ENCODE data around the gene KIF12.

KIF12 gene

DNA sequence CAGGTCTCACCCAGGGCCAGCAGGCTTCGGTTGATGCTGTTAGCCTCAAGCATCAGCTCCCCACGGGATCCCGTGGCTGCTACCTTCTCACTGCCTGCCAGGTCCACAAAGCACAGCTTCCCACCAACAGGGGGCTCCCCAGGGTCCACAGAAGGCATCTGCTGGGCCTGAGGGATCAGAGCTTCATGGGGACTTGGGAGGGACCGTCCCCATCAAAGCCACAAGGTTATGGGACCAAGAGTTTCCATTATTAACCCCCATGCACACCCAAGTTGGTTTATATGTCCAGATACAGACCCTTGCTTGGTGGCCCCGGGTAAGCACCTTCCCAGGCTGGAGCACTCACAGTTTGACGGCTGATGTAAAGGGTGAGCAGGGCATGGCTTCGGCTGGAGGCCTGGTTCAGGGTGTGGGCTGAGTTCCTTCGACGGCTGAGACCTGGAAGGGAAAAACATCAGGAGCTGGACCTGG lies 3.0 kb downstream of the KIF12 start:
- DNase-seq (ENCODE audit: insufficient read length, low spot score) (no peak), FAIRE-seq (no peak)
- no peak for TF ChIP-seq POLR2AphosphoS5 (IDR thresholded peaks at IDR 0.05; ENCODE audit: low read depth, low read length)
- no peak for TF ChIP-seq PAX5 (IDR thresholded peaks at IDR 0.05; ENCODE audit: insufficient read depth, low read length, severe bottlenecking)
- no peak for TF ChIP-seq POU2F2 (IDR thresholded peaks at IDR 0.05; ENCODE audit: low read depth, low read length)
- no peak for TF ChIP-seq TAF1 (IDR thresholded peaks at IDR 0.05; ENCODE audit: low read depth, low read length)
- TF ChIP-seq SPI1 (IDR thresholded peaks at IDR 0.05; ENCODE audit: low read depth, low read length) = no peak
- TF ChIP-seq POLR2A (IDR thresholded peaks at IDR 0.05; ENCODE audit: low read depth, low read length) = no peak

DNA sequence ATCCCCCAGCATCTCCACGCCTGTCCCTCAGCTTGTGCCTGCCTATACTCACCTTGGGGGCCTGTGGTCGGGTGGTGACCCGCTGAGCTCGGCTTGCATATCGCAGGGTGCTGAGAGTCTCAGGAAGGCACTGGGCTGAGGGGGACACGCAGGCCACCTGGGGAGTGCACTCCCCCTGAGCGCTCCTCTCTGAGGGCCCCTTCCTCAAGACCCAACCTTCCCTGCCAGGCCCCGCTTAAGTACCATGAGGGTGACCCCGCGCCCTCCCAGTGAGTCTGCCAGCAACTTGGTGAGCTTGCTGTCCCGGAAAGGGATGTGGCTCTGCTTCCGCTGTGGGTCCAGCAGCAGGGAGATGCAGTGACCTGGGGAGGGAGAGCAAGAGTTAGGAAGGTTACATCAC lies 4.1 kb downstream of the KIF12 start:
- FAIRE-seq (no peak), DNase-seq (ENCODE audit: insufficient read length, low spot score) (no peak)
- no peak for TF ChIP-seq PAX5 (IDR thresholded peaks at IDR 0.05; ENCODE audit: insufficient read depth, low read length, severe bottlenecking)

GRCh38 chr9:114093761-114094505 lies 5.2 kb downstream of the KIF12 start:
- FAIRE-seq (no peak), DNase-seq (ENCODE audit: insufficient read length, low spot score) (no peak)
- TF ChIP-seq POU2F2 (IDR thresholded peaks at IDR 0.05; ENCODE audit: low read depth, low read length) = no peak
- TF ChIP-seq POLR2A (IDR thresholded peaks at IDR 0.05; ENCODE audit: low read depth, low read length) = no peak
- TF ChIP-seq TAF1 (IDR thresholded peaks at IDR 0.05; ENCODE audit: low read depth, low read length) = no peak
- TF ChIP-seq PAX5 (IDR thresholded peaks at IDR 0.05; ENCODE audit: insufficient read depth, low read length, severe bottlenecking) = no peak

- TF ChIP-seq POU2F2 (IDR thresholded peaks at IDR 0.05; ENCODE audit: low read depth, low read length) (no peak), TAF1 (IDR thresholded peaks at IDR 0.05; ENCODE audit: low read depth, low read length) (no peak), SPI1 (IDR thresholded peaks at IDR 0.05; ENCODE audit: low read depth, low read length) (no peak), POLR2AphosphoS5 (IDR thresholded peaks at IDR 0.05; ENCODE audit: low read depth, low read length) (no peak), PAX5 (IDR thresholded peaks at IDR 0.05; ENCODE audit: insufficient read depth, low read length, severe bottlenecking) (no peak), POLR2A (IDR thresholded peaks at IDR 0.05; ENCODE audit: low read depth, low read length) (no peak)
- no peak for FAIRE-seq
- DNase-seq (ENCODE audit: insufficient read length, low spot score) = no peak
Measured at GRCh38 chr9:114093031-114093471, 6.0 kb downstream of the KIF12 start.

DNA sequence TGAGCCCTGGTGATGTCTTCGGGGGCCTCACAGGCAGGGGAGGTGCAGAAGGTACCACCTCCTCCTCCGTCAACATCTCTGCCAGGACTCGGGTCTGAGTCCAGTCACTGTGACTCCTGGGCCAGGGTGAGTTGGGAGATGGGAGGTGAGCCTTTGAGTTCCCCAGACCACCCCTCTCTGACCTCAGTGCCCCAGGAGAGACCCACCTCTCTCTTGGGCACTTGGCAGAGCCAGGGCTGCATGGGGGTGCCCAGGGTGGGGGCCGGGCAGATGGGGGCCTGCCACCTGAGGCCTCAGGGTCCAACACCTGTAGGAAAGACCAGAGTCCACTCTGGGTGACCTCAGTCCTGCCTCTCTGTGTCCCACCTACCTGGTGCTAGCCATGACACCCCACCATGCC lies 6.8 kb downstream of the KIF12 start:
- TF ChIP-seq POU2F2 (IDR thresholded peaks at IDR 0.05; ENCODE audit: low read depth, low read length) (no peak), PAX5 (IDR thresholded peaks at IDR 0.05; ENCODE audit: insufficient read depth, low read length, severe bottlenecking) (no peak), POLR2A (IDR thresholded peaks at IDR 0.05; ENCODE audit: low read depth, low read length) (no peak), TAF1 (IDR thresholded peaks at IDR 0.05; ENCODE audit: low read depth, low read length) (no peak), POLR2AphosphoS5 (IDR thresholded peaks at IDR 0.05; ENCODE audit: low read depth, low read length) (no peak), SPI1 (IDR thresholded peaks at IDR 0.05; ENCODE audit: low read depth, low read length) (no peak)
- no peak for FAIRE-seq
- DNase-seq (ENCODE audit: insufficient read length, low spot score) = no peak

GRCh38 chr9:114091711-114092110 lies 7.4 kb downstream of the KIF12 start:
- TF ChIP-seq POU2F2 (IDR thresholded peaks at IDR 0.05; ENCODE audit: low read depth, low read length) = no peak
- TF ChIP-seq SPI1 (IDR thresholded peaks at IDR 0.05; ENCODE audit: low read depth, low read length) = no peak
- no peak for TF ChIP-seq POLR2AphosphoS5 (IDR thresholded peaks at IDR 0.05; ENCODE audit: low read depth, low read length)
- TF ChIP-seq POLR2A (IDR thresholded peaks at IDR 0.05; ENCODE audit: low read depth, low read length) = no peak
- no peak for TF ChIP-seq PAX5 (IDR thresholded peaks at IDR 0.05; ENCODE audit: insufficient read depth, low read length, severe bottlenecking)
- no peak for TF ChIP-seq TAF1 (IDR thresholded peaks at IDR 0.05; ENCODE audit: low read depth, low read length)
- FAIRE-seq = no peak
- no peak for DNase-seq (ENCODE audit: insufficient read length, low spot score)

DNA sequence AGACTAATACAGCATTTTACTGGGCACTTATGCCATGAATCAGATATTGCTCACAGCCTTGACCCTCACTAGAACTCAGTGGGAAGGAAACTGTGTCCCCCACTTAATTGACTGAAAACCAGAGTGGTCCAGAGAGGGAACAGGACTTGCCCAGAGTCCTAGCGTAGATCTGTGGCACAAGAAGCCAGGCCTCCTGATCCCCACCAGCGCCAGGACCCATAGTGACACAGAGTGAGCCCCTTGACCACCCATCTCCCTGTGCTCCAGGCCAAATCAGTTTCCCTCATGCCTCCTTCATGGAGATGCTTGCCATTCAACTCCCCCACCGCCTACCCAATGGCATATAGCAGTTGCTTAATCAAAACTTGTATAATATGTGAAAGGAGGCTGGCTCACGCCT lies 8.3 kb downstream of the KIF12 start:
- DNase-seq (ENCODE audit: insufficient read length, low spot score) (no peak), FAIRE-seq (no peak)
- TF ChIP-seq TAF1 (IDR thresholded peaks at IDR 0.05; ENCODE audit: low read depth, low read length) (no peak), POU2F2 (IDR thresholded peaks at IDR 0.05; ENCODE audit: low read depth, low read length) (no peak), SPI1 (IDR thresholded peaks at IDR 0.05; ENCODE audit: low read depth, low read length) (no peak)

- DNase-seq (ENCODE audit: insufficient read length, low spot score) = no peak
- TF ChIP-seq TAF1 (IDR thresholded peaks at IDR 0.05; ENCODE audit: low read depth, low read length) = no peak
- TF ChIP-seq POLR2AphosphoS5 (IDR thresholded peaks at IDR 0.05; ENCODE audit: low read depth, low read length) = no peak
- TF ChIP-seq PAX5 (IDR thresholded peaks at IDR 0.05; ENCODE audit: insufficient read depth, low read length, severe bottlenecking) = no peak
- TF ChIP-seq SPI1 (IDR thresholded peaks at IDR 0.05; ENCODE audit: low read depth, low read length) = no peak
- no peak for FAIRE-seq
Measured at GRCh38 chr9:114089206-114089840, 9.8 kb downstream of the KIF12 start.

- FAIRE-seq = no peak
- no peak for DNase-seq (ENCODE audit: insufficient read length, low spot score)
Measured at GRCh38 chr9:114088571-114089170, 10.4 kb downstream of the KIF12 start.

More at GRCh38 chr9:114088571-114089170, 10.4 kb downstream of the KIF12 start:
- no peak for TF ChIP-seq PAX5 (IDR thresholded peaks at IDR 0.05; ENCODE audit: insufficient read depth, low read length, severe bottlenecking)
- no peak for TF ChIP-seq SPI1 (IDR thresholded peaks at IDR 0.05; ENCODE audit: low read depth, low read length)
- TF ChIP-seq POLR2A (IDR thresholded peaks at IDR 0.05; ENCODE audit: low read depth, low read length) = no peak
- no peak for TF ChIP-seq TAF1 (IDR thresholded peaks at IDR 0.05; ENCODE audit: low read depth, low read length)
- TF ChIP-seq POLR2AphosphoS5 (IDR thresholded peaks at IDR 0.05; ENCODE audit: low read depth, low read length) = no peak
- TF ChIP-seq POU2F2 (IDR thresholded peaks at IDR 0.05; ENCODE audit: low read depth, low read length) = no peak

All from GM12891 (cell line).